WTC11 (cell line): ENCODE results near the gene SLC16A9. TPM values are rescaled to one million over a fixed set of nuclear protein-coding genes. Genes with fewer than 3 reads are reported as not detected.
A peak's percentile ranks its signal among the peaks of the same experiment; 100 is the strongest.

Experiments used
- ATAC-seq: fragments of 200-7000 bp; cut with Tn5 transposase; 2 replicates; pipeline ENCODE4 v1.10.0; 2021; ENCODE audit warnings: mild to moderate bottlenecking, moderate library complexity
- CTCF ChIA-PET: fragments of 300-600 bp; sonication (Branson Sonifier 250); formaldehyde crosslinking; loops from one replicate; lab custom pipeline; 2021; ENCODE audit warnings: antibody characterized with exemption; lab: Charles Lee
- POLR2A ChIA-PET: fragments of 350-600 bp; sonication (Branson Sonifier 250); formaldehyde crosslinking; loops from one replicate; lab custom pipeline; 2021; ENCODE audit warnings: antibody characterized with exemption; lab: Charles Lee
- DNase-seq: peaks from one replicate; pipeline ENCODE4 v3.0.0; 2021; ENCODE audit warnings: low spot score
- H3K27ac Mint-ChIP-seq: 2 replicates; pipeline ENCODE4 v1.8.0; 2021; ENCODE audit warnings: mixed read lengths
- H3K27me3 Mint-ChIP-seq: 2 replicates; pipeline ENCODE4 v1.8.0; 2021; ENCODE audit warnings: low read depth, mild to moderate bottlenecking, moderate library complexity, mixed read lengths
- H3K36me3 Mint-ChIP-seq: 2 replicates; pipeline ENCODE4 v1.8.0; 2021; ENCODE audit warnings: mixed read lengths
- H3K4me1 Mint-ChIP-seq: 2 replicates; pipeline ENCODE4 v1.8.0; 2022; ENCODE audit warnings: mixed read lengths
- H3K4me3 Mint-ChIP-seq: 2 replicates; pipeline ENCODE4 v1.8.0; 2021; ENCODE audit warnings: mild to moderate bottlenecking, moderate library complexity, mixed read lengths
- H3K9me3 Mint-ChIP-seq: 2 replicates; pipeline ENCODE4 v1.8.0; 2021; ENCODE audit warnings: mixed read lengths
- ELF4 ChIP-seq: sonication (generic); formaldehyde crosslinking; IDR thresholded peaks from 2 replicates; pipeline ENCODE4 v1.8.1; 2022; ENCODE audit warnings: low read depth, mild to moderate bottlenecking, moderate library complexity, missing genetic modification reagents
- EMX1 ChIP-seq: fragments of 250-450 bp; sonication (Bioruptor Pico); IDR thresholded peaks from 2 replicates; pipeline ENCODE4 v1.8.0; 2021; ENCODE audit warnings: mild to moderate bottlenecking
- ESRRA ChIP-seq: sonication (generic); formaldehyde crosslinking; IDR thresholded peaks from 2 replicates; pipeline ENCODE4 v1.8.1; 2022; ENCODE audit warnings: mild to moderate bottlenecking, missing genetic modification reagents, borderline replicate concordance
- ETV6 ChIP-seq: sonication (generic); formaldehyde crosslinking; IDR thresholded peaks from 2 replicates; pipeline ENCODE4 v1.8.1; 2022; ENCODE audit warnings: mild to moderate bottlenecking, missing genetic modification reagents
- GABPB1 ChIP-seq: sonication (generic); formaldehyde crosslinking; IDR thresholded peaks from 2 replicates; pipeline ENCODE4 v1.8.1; 2023; ENCODE audit warnings: mild to moderate bottlenecking, missing genetic modification reagents
- GTF2I ChIP-seq: fragments of 250-450 bp; sonication (Bioruptor Pico); conservative IDR thresholded peaks from 2 replicates; pipeline ENCODE4 v1.4.0; 2021; ENCODE audit warnings: mild to moderate bottlenecking
- NFATC4 ChIP-seq: fragments of 250-450 bp; sonication (Bioruptor Pico); IDR thresholded peaks from 2 replicates; pipeline ENCODE4 v1.9.0; 2021; ENCODE audit warnings: mild to moderate bottlenecking
- NFE2L1 ChIP-seq: sonication (generic); formaldehyde crosslinking; IDR thresholded peaks from 2 replicates; pipeline ENCODE4 v1.8.1; 2023; ENCODE audit warnings: missing genetic modification reagents
- OVOL2 ChIP-seq: fragments of 250-450 bp; sonication (Bioruptor Pico); IDR thresholded peaks from 2 replicates; pipeline ENCODE4 v1.9.0; 2021; ENCODE audit warnings: mild to moderate bottlenecking, borderline replicate concordance
- SMAD4 ChIP-seq: sonication (generic); formaldehyde crosslinking; IDR thresholded peaks from 2 replicates; pipeline ENCODE4 v1.8.0; 2022; ENCODE audit warnings: mild to moderate bottlenecking, missing genetic modification reagents
- SOX15 ChIP-seq: fragments of 250-450 bp; sonication (Bioruptor Pico); IDR thresholded peaks from 2 replicates; pipeline ENCODE4 v1.9.0; 2021; ENCODE audit warnings: mild to moderate bottlenecking
- TP53 ChIP-seq: sonication (generic); formaldehyde crosslinking; IDR thresholded peaks from 2 replicates; pipeline ENCODE4 v1.8.1; 2023; ENCODE audit warnings: mild to moderate bottlenecking, missing genetic modification reagents
- ZNF138 ChIP-seq: sonication (generic); formaldehyde crosslinking; conservative IDR thresholded peaks from 2 replicates; pipeline ENCODE4 v1.8.1; 2022; ENCODE audit warnings: mild to moderate bottlenecking, moderate library complexity, missing genetic modification reagents
- ZNF671 ChIP-seq: fragments of 250-450 bp; sonication (Bioruptor Pico); IDR thresholded peaks from 2 replicates; pipeline ENCODE4 v1.8.0; 2021; ENCODE audit warnings: mild to moderate bottlenecking
- total RNA-seq: library from RNA; stranded (reverse); gene quantifications from 3 replicates; pipeline ENCODE4 v1.2.3, GENCODE V29; 2021
- TF ChIP-seq, protein P1 (sequence below): sonication (generic); formaldehyde crosslinking; IDR thresholded peaks from 2 replicates; pipeline ENCODE4 v1.8.1; 2022; ENCODE audit warnings: missing genetic modification reagents, borderline replicate concordance
- TF ChIP-seq, protein P2 (sequence below): sonication (generic); formaldehyde crosslinking; IDR thresholded peaks from 2 replicates; pipeline ENCODE4 v1.8.1; 2023; ENCODE audit warnings: mild to moderate bottlenecking, missing genetic modification reagents, moderate library complexity
- TF ChIP-seq, protein P3 (sequence below): sonication (generic); formaldehyde crosslinking; IDR thresholded peaks from 2 replicates; pipeline ENCODE4 v1.8.0; 2023; ENCODE audit warnings: mild to moderate bottlenecking, missing genetic modification reagents
- TF ChIP-seq, protein P4 (sequence below): sonication (generic); formaldehyde crosslinking; IDR thresholded peaks from 2 replicates; pipeline ENCODE4 v1.8.0; 2022; ENCODE audit warnings: mild to moderate bottlenecking, missing genetic modification reagents
- TF ChIP-seq, protein P5 (sequence below): fragments of 250-450 bp; sonication (Bioruptor Pico); IDR thresholded peaks from 2 replicates; pipeline ENCODE4 v2.1.2; 2022; ENCODE audit warnings: mild to moderate bottlenecking, moderate library complexity
- TF ChIP-seq, protein P6 (sequence below): sonication (generic); formaldehyde crosslinking; IDR thresholded peaks from 2 replicates; pipeline ENCODE4 v1.8.0; 2023; ENCODE audit warnings: missing genetic modification reagents
- TF ChIP-seq, protein P7 (sequence below): sonication (generic); formaldehyde crosslinking; IDR thresholded peaks from 2 replicates; pipeline ENCODE4 v1.8.0; 2022; ENCODE audit warnings: missing genetic modification reagents
- TF ChIP-seq, protein P8 (sequence below): fragments of 200-600 bp; IDR thresholded peaks from 2 replicates; pipeline ENCODE4 v1.8.0; 2022; ENCODE audit warnings: antibody characterized with exemption

Gene SLC16A9
- total RNA-seq, 1 experiment from 2014 or later, result 4.0 TPM

DNA sequence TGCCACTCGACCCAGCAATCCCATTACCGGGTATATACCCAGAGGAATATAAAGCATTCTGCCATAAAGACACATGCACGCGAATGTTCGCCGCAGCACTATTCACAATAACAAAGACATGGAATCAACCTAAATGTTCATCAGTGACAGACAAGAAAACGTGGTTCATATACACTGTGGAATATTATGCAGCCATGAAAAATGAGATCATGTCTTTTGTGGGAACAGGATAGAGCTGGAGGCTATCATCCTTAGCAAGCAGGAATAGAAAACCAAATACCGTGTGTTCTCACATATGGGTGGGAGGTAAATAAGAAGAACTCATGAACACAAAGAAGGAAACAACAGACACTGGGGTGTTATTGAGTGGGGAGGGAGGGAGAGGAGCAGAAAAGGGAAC is 84.7 kb downstream of the SLC16A9 start:
- TF ChIP-seq, protein P1, sequence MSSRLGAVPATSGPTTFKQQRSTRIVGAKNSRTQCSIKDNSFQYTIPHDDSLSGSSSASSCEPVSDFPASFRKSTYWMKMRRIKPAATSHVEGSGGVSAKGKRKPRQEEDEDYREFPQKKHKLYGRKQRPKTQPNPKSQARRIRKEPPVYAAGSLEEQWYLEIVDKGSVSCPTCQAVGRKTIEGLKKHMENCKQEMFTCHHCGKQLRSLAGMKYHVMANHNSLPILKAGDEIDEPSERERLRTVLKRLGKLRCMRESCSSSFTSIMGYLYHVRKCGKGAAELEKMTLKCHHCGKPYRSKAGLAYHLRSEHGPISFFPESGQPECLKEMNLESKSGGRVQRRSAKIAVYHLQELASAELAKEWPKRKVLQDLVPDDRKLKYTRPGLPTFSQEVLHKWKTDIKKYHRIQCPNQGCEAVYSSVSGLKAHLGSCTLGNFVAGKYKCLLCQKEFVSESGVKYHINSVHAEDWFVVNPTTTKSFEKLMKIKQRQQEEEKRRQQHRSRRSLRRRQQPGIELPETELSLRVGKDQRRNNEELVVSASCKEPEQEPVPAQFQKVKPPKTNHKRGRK, result no peak
- peak; percentile 53; the same call in 1 of the 2 replicates for TF ChIP-seq GTF2I (CRISPR knock-in tag)
- TF ChIP-seq GABPB1, result no peak
- TF ChIP-seq SOX15 (CRISPR knock-in tag), result no peak
- Mint-ChIP-seq H3K4me1 (peaks cover 18% of the 10 kb centered on the region), H3K4me3 (no peak overlapping the region), H3K36me3 (no peaks in the 10 kb centered on the region), H3K27me3 (no peaks in the 10 kb centered on the region), H3K27ac (no peak overlapping the region), H3K9me3 (peaks cover 3% of the 10 kb centered on the region; the same call in 1 of the 2 replicates)
- no peak for ATAC-seq
- ChIA-PET POLR2A (no interaction called here), CTCF (interaction anchor here (1.0 to 6.2 kb wide), 5 partner anchors 10 to 206 kb away, joined by 3 to 66 read pairs (median 4); no protein-coding TSS in a partner anchor)
- DNase-seq, result no peak

DNA sequence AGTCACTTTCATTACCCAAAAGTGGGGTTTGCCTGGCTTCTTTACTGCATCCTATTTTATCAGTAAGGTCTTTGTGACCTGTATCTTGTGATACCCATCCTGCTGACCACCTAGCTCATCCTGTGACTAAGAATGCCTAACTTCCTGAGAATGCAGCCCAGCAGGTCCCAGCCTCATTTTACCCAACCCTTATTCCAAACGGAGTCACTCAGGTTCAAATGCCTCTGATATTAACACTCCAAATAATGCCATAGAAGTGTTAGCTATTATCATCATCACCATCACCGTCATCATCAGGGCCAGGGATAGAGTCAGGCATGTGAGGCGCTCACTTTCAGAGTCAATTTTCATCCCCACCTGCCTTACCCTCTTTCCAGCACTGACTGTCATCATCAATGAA is 85.5 kb downstream of the SLC16A9 start:
- no peak for TF ChIP-seq ESRRA
- TF ChIP-seq, protein P2, sequence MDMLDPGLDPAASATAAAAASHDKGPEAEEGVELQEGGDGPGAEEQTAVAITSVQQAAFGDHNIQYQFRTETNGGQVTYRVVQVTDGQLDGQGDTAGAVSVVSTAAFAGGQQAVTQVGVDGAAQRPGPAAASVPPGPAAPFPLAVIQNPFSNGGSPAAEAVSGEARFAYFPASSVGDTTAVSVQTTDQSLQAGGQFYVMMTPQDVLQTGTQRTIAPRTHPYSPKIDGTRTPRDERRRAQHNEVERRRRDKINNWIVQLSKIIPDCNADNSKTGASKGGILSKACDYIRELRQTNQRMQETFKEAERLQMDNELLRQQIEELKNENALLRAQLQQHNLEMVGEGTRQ, result no peak
- TF ChIP-seq, protein P3, sequence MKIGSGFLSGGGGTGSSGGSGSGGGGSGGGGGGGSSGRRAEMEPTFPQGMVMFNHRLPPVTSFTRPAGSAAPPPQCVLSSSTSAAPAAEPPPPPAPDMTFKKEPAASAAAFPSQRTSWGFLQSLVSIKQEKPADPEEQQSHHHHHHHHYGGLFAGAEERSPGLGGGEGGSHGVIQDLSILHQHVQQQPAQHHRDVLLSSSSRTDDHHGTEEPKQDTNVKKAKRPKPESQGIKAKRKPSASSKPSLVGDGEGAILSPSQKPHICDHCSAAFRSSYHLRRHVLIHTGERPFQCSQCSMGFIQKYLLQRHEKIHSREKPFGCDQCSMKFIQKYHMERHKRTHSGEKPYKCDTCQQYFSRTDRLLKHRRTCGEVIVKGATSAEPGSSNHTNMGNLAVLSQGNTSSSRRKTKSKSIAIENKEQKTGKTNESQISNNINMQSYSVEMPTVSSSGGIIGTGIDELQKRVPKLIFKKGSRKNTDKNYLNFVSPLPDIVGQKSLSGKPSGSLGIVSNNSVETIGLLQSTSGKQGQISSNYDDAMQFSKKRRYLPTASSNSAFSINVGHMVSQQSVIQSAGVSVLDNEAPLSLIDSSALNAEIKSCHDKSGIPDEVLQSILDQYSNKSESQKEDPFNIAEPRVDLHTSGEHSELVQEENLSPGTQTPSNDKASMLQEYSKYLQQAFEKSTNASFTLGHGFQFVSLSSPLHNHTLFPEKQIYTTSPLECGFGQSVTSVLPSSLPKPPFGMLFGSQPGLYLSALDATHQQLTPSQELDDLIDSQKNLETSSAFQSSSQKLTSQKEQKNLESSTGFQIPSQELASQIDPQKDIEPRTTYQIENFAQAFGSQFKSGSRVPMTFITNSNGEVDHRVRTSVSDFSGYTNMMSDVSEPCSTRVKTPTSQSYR, result no peak
- TF ChIP-seq NFATC4 (CRISPR knock-in tag), result no peak
- no peak for TF ChIP-seq NFE2L1 (CRISPR knock-in tag)
- TF ChIP-seq, protein P4, sequence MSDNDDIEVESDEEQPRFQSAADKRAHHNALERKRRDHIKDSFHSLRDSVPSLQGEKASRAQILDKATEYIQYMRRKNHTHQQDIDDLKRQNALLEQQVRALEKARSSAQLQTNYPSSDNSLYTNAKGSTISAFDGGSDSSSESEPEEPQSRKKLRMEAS (CRISPR knock-in tag), result no peak
- TF ChIP-seq SMAD4 (CRISPR knock-in tag), result no peak
- TF ChIP-seq ELF4 (CRISPR knock-in tag), result no peak
- TF ChIP-seq ZNF671 (CRISPR knock-in tag), result no peak
- no peak for TF ChIP-seq ZNF138
- no peak for TF ChIP-seq OVOL2 (CRISPR knock-in tag)
- TF ChIP-seq, protein P5, sequence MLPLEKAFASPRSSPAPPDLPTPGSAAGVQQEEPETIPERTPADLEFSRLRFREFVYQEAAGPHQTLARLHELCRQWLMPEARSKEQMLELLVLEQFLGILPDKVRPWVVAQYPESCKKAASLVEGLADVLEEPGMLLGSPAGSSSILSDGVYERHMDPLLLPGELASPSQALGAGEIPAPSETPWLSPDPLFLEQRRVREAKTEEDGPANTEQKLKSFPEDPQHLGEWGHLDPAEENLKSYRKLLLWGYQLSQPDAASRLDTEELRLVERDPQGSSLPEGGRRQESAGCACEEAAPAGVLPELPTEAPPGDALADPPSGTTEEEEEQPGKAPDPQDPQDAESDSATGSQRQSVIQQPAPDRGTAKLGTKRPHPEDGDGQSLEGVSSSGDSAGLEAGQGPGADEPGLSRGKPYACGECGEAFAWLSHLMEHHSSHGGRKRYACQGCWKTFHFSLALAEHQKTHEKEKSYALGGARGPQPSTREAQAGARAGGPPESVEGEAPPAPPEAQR (CRISPR knock-in tag), result no peak
- TF ChIP-seq ETV6 (CRISPR knock-in tag), result no peak
- TF ChIP-seq, protein P6, sequence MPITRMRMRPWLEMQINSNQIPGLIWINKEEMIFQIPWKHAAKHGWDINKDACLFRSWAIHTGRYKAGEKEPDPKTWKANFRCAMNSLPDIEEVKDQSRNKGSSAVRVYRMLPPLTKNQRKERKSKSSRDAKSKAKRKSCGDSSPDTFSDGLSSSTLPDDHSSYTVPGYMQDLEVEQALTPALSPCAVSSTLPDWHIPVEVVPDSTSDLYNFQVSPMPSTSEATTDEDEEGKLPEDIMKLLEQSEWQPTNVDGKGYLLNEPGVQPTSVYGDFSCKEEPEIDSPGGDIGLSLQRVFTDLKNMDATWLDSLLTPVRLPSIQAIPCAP (CRISPR knock-in tag), result no peak
- TF ChIP-seq, protein P7, sequence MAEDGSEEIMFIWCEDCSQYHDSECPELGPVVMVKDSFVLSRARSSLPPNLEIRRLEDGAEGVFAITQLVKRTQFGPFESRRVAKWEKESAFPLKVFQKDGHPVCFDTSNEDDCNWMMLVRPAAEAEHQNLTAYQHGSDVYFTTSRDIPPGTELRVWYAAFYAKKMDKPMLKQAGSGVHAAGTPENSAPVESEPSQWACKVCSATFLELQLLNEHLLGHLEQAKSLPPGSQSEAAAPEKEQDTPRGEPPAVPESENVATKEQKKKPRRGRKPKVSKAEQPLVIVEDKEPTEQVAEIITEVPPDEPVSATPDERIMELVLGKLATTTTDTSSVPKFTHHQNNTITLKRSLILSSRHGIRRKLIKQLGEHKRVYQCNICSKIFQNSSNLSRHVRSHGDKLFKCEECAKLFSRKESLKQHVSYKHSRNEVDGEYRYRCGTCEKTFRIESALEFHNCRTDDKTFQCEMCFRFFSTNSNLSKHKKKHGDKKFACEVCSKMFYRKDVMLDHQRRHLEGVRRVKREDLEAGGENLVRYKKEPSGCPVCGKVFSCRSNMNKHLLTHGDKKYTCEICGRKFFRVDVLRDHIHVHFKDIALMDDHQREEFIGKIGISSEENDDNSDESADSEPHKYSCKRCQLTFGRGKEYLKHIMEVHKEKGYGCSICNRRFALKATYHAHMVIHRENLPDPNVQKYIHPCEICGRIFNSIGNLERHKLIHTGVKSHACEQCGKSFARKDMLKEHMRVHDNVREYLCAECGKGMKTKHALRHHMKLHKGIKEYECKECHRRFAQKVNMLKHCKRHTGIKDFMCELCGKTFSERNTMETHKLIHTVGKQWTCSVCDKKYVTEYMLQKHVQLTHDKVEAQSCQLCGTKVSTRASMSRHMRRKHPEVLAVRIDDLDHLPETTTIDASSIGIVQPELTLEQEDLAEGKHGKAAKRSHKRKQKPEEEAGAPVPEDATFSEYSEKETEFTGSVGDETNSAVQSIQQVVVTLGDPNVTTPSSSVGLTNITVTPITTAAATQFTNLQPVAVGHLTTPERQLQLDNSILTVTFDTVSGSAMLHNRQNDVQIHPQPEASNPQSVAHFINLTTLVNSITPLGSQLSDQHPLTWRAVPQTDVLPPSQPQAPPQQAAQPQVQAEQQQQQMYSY (CRISPR knock-in tag), result no peak
- no peak for TF ChIP-seq TP53 (CRISPR knock-in tag)
- no peak for TF ChIP-seq EMX1 (CRISPR knock-in tag)
- TF ChIP-seq, protein P8, sequence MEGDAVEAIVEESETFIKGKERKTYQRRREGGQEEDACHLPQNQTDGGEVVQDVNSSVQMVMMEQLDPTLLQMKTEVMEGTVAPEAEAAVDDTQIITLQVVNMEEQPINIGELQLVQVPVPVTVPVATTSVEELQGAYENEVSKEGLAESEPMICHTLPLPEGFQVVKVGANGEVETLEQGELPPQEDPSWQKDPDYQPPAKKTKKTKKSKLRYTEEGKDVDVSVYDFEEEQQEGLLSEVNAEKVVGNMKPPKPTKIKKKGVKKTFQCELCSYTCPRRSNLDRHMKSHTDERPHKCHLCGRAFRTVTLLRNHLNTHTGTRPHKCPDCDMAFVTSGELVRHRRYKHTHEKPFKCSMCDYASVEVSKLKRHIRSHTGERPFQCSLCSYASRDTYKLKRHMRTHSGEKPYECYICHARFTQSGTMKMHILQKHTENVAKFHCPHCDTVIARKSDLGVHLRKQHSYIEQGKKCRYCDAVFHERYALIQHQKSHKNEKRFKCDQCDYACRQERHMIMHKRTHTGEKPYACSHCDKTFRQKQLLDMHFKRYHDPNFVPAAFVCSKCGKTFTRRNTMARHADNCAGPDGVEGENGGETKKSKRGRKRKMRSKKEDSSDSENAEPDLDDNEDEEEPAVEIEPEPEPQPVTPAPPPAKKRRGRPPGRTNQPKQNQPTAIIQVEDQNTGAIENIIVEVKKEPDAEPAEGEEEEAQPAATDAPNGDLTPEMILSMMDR, result no peak
- H3K36me3 Mint-ChIP-seq, result no peaks in the 10 kb centered on the region
- ATAC-seq (no peak), DNase-seq (no peak)
- peaks cover 3% of the 10 kb centered on the region; the same call in 1 of the 2 replicates for H3K9me3 Mint-ChIP-seq
- ChIA-PET POLR2A (no interaction called here), CTCF (interaction anchor here (1.9 kb wide), 2 partner anchors 9 to 206 kb away, joined by 5 to 7 read pairs; no protein-coding TSS in a partner anchor)
- H3K4me1 Mint-ChIP-seq, result peaks cover 18% of the 10 kb centered on the region
- H3K27me3 Mint-ChIP-seq, result no peaks in the 10 kb centered on the region
- H3K27ac Mint-ChIP-seq, result no peak overlapping the region
- no peak overlapping the region for H3K4me3 Mint-ChIP-seq
